GM15510 (cell line): ENCODE measurements around the gene PTPRE.

Source experiments
- POLR2A ChIP-seq: IDR thresholded peaks from 3 replicates; pipeline ENCODE4 v1.6.1; 2011; ENCODE audit warnings: borderline replicate concordance; ENCODE audit not compliant: insufficient read length; ENCODE audit errors: extremely low read depth

The PTPRE gene

GRCh38 chr10:127890832-127891334 lies 16.0 kb upstream of the PTPRE start:
- no peak for TF ChIP-seq POLR2A

GRCh38 chr10:127892743-127893142 lies 14.2 kb upstream of the PTPRE start, which contains the start of gene CLRN3:
TSS of gene CLRN3 (minus strand) at chr10:127892941. CDS start at chr10:127892784, 157 bp downstream.
- TF ChIP-seq POLR2A: no peak

- no peak for TF ChIP-seq POLR2A
Observed at GRCh38 chr10:127894146-127894545, 12.8 kb upstream of the PTPRE start.

- TF ChIP-seq POLR2A: no peak
Observed at GRCh38 chr10:127896590-127896989, 10.3 kb upstream of the PTPRE start.

GRCh38 chr10:127897177-127897576 lies 9.7 kb upstream of the PTPRE start:
- TF ChIP-seq POLR2A: no peak

GRCh38 chr10:127899766-127900387 lies 7.0 kb upstream of the PTPRE start:
- no peak for TF ChIP-seq POLR2A

- TF ChIP-seq POLR2A: no peak
Observed at GRCh38 chr10:127903789-127904188, 3.1 kb upstream of the PTPRE start.

- no peak for TF ChIP-seq POLR2A
Observed at GRCh38 chr10:127904311-127905000, 2.4 kb upstream of the PTPRE start.

GRCh38 chr10:127905001-127905847 lies 1.7 kb upstream of the PTPRE start:
- no peak for TF ChIP-seq POLR2A

- no peak for TF ChIP-seq POLR2A
Observed at GRCh38 chr10:127905848-127906261, 1.0 kb upstream of the PTPRE start.

GRCh38 chr10:127907411-127908105 lies 655 bp downstream of the PTPRE start:
- TF ChIP-seq POLR2A: no peak

- no peak for TF ChIP-seq POLR2A
Observed at GRCh38 chr10:127908106-127908958, 1.4 kb downstream of the PTPRE start.

GRCh38 chr10:127908959-127909267 lies 2.0 kb downstream of the PTPRE start:
- no peak for TF ChIP-seq POLR2A
